GM20000 (cell line): ENCODE measurements around the gene TMEM201.

Experiments used
- DNase-seq: peaks from one replicate; pipeline ENCODE4 v3.0.0; 2012; ENCODE audit warnings: low spot score
- CTCF ChIP-seq: IDR thresholded peaks from 2 replicates; pipeline ENCODE4 v1.5.1; 2012; ENCODE audit warnings: mild to moderate bottlenecking, control low read depth; ENCODE audit errors: extremely low read depth, missing control alignments

TMEM201 gene

GRCh38 chr1:9588551-9589143, at the start of gene TMEM201:
Gene TMEM201 (plus strand): TSS chr1:9588911. CDS start chr1:9588931, 20 bp downstream.
- peak; percentile 99 for DNase-seq
- TF ChIP-seq CTCF = peak; percentile 70

GRCh38 chr1:9539165-9539828, 49.4 kb upstream of the TMEM201 start, which contains the start of gene SLC25A33:
Gene SLC25A33 (plus strand): TSS chr1:9539465. CDS start chr1:9539692, 227 bp downstream.
- DNase-seq = peak; percentile 99
- no peak for TF ChIP-seq CTCF

GRCh38 chr1:9539829-9540550, 48.7 kb upstream of the TMEM201 start:
- peak; percentile 84 for DNase-seq
- no peak for TF ChIP-seq CTCF

GRCh38 chr1:9542430-9542829, 46.3 kb upstream of the TMEM201 start:
- TF ChIP-seq CTCF = no peak
- DNase-seq = no peak

GRCh38 chr1:9544926-9545325, 43.8 kb upstream of the TMEM201 start:
- no peak for DNase-seq
- no peak for TF ChIP-seq CTCF

GRCh38 chr1:9549955-9550546, 38.7 kb upstream of the TMEM201 start:
- TF ChIP-seq CTCF = no peak
- no peak for DNase-seq

- no peak for TF ChIP-seq CTCF
- DNase-seq = no peak
Measured at GRCh38 chr1:9551984-9552383, 36.7 kb upstream of the TMEM201 start.
